ENCODE results near the gene AUTS2.

- TF ChIP-seq POLR2AphosphoS5 (IDR thresholded peaks at IDR 0.05; ENCODE audit: low read depth, low read length) (no peak), POLR2A (IDR thresholded peaks at IDR 0.05; ENCODE audit: low read depth, low read length) (no peak), TAF1 (IDR thresholded peaks at IDR 0.05; ENCODE audit: low read depth, low read length) (no peak), PAX5 (IDR thresholded peaks at IDR 0.05; ENCODE audit: insufficient read depth, low read length, severe bottlenecking) (no peak)
Measured at GRCh38 chr7:70257921-70258320, 659.6 kb downstream of the AUTS2 start.

Data from GM12891 (cell line).